Skin epidermis (tissue), 12 donors: ENCODE measurements around the gene GCC1.

ENCODE experiments used
- H3K27ac ChIP-seq, 21 experiments: fragments of 200-600 bp; sonication (generic) in 11 of 21; one replicate each; pipeline ENCODE4 v1.5.0; 2020; ENCODE audit warnings: mild to moderate bottlenecking in 3 of 21, inconsistent platforms in 2 of 21, moderate library complexity in 2 of 21
- H3K4me3 ChIP-seq, 7 experiments: fragments of 200-600 bp; sonication (generic) in 2 of 7; one replicate each; pipeline ENCODE4 v1.5.0; 2020; ENCODE audit warnings: inconsistent platforms in 2 of 7, mild to moderate bottlenecking in 2 of 7, moderate library complexity in 1 of 7

GCC1 gene, protein sequence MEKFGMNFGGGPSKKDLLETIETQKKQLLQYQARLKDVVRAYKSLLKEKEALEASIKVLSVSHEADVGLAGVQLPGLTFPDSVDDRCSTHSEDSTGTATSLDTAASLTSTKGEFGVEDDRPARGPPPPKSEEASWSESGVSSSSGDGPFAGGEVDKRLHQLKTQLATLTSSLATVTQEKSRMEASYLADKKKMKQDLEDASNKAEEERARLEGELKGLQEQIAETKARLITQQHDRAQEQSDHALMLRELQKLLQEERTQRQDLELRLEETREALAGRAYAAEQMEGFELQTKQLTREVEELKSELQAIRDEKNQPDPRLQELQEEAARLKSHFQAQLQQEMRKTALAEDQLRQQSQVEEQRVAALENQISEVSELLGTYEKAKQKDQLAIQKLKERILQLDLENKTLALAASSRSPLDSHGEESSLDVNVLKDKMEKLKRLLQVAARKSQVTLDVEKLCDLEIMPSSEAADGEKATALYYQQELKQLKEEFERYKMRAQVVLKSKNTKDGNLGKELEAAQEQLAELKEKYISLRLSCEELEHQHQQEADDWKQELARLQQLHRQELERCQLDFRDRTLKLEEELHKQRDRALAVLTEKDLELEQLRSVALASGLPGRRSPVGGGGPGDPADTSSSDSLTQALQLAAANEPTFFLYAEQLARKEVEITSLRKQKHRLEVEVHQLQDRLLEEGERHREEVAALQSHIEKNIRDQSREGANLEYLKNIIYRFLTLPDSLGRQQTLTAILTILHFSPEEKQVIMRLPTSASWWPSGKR

DNA sequence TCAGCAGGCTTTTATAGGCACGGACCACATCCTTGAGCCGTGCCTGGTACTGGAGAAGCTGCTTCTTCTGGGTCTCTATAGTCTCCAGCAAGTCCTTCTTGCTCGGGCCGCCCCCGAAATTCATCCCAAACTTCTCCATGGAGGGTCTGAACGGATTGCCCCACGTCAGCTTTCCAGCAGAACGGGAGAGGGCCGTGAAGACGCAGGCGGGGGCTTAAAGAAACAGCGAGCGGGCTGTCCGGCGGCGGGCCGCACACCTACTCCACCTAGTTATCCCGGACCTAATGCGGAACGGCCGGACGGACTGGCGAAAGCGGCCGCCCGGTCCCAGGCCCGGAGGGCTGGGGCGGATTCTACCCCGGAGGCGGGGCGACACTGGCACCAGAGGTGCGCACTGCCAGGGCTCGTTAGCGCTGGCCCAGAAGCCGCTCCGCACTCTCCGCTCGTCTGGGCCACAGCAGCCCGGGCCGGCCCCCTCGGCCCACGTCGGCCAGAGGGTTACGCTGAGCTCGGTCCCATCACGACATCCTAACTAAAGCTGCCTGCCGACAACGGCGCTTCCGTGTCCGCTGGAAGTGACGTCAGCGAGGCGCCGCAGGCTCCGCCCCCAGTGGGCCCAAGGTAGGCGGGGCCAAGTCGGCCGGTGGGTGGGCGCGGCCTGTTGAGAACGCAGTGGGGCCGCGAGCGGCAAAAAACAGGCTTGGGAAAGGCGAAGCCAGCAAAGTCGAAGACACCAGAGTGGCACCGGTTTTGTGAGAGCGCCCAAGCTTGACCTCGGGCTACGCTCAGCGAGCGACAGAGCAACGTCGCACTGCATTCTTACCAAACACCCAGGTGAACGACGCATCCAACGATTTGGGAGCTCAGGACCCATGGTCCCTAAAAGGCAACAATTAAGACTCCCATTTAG, at the start of gene GCC1:
Gene GCC1 (minus strand): TSS at position 553 of the 910 bp plus-strand sequence. CDS start 414 bp downstream, at position 139.
- H3K27ac ChIP-seq: peak within 1 kb of the TSS; percentile 71 to 94 (median 86)
- peak within 1 kb of the TSS; percentile 53 to 97 (median 92) for H3K4me3 ChIP-seq

DNA sequence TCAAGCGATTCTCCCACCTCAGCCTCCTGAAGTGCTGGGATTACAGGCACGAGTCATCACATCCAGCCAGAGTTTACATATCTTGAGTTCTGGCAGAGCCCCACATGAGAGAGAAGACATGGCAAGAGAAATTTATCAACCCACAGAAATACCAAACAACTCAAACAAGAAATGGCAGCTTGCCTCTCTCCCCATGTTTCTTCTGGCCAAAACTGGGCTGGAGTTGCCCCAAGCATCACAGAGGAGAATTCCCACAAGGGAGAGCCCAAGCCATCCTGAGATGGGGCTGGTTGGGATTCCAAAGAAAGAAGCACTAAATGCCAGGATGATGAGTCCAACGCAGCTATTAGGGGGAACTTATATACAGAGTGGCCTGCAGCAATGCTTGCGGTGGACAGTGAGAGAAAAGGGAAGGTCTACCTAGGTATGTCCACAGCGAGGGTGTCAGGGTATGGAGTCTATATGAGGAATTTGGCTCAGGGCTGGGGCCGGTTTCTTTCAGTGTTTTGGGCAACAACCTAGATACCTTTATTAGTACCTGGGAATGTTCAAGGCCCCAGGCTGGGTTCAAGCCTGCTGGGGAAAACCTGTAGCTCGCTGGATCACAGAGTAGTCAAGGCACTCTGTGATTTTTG, 47.0 kb upstream of the GCC1 start:
- H3K4me3 ChIP-seq: no peak overlapping the region

DNA sequence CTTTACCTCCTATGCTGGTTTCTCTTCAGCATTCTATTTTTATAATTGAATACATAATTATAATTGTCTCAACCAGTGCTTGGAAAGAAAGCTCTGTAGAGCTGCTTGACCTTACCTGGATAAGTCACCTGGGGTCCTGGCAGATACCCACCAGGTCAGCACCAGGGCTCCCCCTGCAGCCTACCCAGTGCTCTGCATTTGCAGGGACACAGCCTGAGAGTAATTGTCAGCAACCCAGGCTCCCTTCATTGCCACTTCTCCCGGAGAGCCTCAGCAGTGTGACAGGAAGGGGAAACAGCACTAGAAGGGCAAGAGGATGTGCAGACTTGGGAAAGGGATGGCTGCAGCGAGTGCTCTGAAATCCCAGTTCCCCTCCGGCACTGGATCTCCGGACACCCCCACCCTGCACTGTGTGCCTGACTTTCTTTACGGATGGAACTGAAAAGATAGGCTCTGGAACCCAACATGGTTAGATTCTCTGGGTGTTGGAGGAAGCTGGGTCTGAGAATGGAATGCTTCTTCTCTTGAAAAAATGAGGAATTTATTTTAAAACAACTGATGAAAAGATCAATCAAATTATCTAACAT, 44.0 kb upstream of the GCC1 start:
- H3K4me3 ChIP-seq: no peak overlapping the region
- no peak overlapping the region for H3K27ac ChIP-seq

More for the DNA sequence above, 47.0 kb upstream of the GCC1 start:
- no peak overlapping the region for H3K27ac ChIP-seq

DNA sequence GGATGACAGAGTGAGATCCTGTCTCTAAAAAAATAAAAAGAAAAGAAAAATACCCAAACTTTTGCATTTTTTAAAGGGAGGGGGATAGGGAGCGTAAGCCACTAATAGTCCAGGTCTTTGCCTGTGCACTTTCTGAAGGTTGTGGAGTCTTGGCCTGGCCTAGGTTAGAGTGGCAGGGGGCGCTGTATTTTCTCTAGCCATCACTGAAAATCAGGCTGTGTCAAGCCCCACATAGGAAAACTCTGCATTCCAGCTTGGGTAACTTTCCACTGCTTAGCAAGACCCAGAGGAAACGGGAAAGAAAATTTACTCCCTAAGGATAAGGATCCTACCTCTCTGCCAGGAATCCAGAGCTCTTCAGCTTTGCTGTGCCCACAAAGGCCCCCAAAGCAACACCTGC, 43.0 kb upstream of the GCC1 start:
- H3K4me3 ChIP-seq: no peak overlapping the region
- no peak overlapping the region for H3K27ac ChIP-seq

DNA sequence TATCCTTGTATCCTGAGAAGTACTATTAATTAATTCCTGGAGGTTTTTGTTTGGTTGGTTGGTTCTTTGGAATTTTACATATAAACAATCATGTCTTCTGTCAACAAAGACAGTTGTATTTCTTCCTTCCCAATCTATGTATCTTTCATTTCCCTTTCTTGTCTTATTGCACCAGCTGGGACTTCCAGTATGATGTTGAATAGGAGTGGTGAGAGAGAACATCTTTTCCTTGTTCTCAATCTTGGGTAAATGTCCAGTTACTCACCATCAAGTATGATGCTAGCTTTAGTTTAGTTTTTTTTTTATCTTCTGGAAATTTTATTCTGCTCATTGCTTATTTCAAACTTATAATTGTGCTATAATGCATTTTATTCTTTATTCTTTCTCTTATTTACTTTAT, 39.9 kb upstream of the GCC1 start:
- Histone ChIP-seq H3K27ac (no peak overlapping the region), H3K4me3 (no peak overlapping the region)

DNA sequence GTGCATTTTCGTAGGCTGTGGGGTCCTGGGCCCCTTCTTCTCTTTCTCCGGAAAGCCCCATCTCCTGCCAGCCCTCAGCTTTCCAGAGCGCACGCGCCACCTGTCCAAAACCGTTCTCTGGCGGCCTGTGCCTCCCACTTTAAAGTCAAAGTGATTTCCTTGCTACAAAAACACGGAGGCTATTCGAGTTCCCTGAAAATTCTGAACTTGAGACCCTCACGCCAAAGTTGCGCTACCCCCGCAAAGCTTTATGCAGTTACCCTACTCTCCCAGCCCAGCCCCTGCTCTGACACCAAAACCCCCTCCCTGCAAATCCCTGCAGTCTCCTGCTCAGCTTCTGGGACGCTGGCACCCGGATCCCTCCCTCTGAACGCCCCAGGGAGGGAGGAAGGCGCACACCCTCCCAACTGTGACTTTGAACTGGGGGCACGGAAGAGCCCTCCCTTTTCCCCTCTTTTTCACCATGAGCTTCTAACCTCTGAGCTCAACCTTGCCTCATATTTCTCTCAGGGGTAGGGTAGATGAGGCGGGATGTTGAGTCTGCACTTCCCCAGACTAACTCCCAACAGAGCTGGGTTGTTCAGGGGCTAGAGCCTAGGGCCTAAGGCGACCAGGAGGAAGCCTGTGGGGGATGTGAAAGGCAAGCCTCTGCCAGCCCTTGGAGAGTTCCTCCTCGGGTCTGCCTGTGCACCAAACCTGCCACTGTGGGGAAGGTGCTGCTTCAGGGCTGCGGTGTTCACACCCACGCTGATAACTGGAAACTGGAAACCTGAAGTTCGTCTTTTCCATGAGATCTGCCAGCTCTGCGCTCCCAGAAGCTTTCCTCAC, 35.2 kb upstream of the GCC1 start:
- no peak overlapping the region for H3K4me3 ChIP-seq
- no peak overlapping the region for H3K27ac ChIP-seq

DNA sequence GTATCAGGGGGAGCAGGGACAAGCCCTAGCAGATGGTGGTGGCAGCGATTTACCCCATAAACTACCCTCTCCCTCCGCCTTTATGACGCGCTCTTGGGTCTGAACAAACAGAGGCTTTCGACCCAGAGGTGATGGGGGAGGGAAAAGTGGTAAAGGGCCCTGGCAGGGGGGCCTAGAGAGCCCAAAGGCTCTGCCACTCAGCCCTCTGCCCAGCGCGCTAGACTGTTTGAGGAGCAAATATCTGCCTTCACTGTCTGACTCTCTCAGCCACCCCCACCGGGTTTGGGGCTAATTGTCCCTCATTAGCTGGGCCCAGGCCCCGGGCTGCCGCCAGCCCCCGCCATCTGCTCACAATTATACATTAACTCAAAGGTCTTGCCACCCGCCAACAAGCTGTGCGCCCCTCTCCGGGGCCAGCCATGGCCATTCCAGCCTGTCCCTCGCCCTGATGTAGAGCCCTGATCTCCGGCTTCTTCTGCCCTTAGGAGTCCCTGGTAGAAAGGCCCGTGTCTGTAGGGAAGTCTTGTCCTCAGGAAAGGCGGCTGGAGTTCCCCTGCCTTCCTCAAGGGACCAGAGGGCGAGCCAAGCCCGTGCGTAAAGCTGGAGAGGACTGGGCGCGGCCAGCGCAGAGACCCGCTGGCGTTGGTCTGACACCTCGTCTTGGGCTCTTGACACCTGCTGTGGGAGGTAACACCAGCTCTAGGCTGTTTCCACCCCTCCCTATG, 34.4 kb upstream of the GCC1 start:
- H3K27ac ChIP-seq: no peak overlapping the region
- H3K4me3 ChIP-seq: no peak overlapping the region

DNA sequence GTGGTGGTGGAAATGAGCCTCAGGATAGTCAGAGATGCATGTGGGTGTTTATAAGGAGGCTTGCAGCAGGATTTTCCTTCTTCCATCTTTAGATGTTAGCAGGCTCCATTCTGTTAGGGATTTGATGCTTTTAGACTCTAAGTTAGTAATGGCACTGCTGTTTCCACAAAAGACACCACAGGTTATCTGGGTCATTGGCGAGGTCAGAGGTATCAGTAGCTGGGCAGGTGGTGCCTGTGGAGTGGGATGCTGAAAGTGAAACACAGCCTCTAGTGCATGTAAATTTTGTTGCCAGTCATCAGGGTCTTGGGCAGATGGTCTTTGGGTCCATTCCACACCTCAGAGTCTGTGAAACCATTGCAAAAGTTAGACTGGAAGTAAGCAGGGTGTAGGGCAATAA, 33.4 kb upstream of the GCC1 start:
- Histone ChIP-seq H3K4me3 (no peak overlapping the region), H3K27ac (no peak overlapping the region)

DNA sequence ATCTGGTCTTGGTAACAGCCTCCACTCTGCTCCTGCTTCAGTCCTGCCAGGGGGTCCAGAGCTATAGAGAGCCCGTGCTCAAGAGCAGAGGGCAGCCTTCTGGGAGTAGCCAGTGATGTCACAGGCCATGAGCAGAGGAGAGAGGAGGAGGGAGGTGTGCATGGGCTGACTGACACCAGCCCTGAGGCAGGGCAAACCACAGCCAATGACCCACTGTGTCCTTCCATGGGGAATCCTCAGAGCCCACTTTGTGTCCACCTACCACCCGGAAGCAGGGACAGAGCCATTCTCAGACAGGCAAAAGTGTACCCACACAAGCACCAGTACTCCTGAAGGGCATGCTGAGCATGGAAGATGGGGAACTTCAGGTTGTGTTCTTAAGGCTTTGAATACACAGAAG, 32.6 kb upstream of the GCC1 start, which contains the start of gene PAX4:
Gene PAX4 (minus strand): TSS at position 101 of the 400 bp plus-strand sequence. CDS start 2,214 bp downstream, outside the sequence.
- Histone ChIP-seq H3K4me3 (no peak within 1 kb of the TSS), H3K27ac (no peak within 1 kb of the TSS)

DNA sequence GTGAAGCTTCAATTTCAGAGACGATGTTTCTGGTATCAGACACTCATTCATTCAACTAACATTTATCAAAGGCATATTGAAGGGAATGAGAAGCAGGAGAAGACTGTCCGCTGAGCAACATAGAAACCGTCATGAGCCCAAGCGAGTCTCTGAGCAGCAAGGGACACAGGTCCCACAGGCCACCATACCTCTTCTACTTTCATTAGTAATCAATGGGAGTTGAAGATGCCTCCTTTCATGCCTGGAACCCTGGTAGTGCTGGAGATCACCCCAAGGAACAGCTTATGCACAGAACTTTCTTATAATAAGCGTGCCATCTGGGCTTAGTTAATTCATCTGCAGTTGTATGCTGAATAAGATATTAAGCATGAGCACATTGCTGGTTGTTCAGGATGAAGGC, 31.3 kb upstream of the GCC1 start:
- Histone ChIP-seq H3K27ac (no peak overlapping the region), H3K4me3 (no peak overlapping the region)

DNA sequence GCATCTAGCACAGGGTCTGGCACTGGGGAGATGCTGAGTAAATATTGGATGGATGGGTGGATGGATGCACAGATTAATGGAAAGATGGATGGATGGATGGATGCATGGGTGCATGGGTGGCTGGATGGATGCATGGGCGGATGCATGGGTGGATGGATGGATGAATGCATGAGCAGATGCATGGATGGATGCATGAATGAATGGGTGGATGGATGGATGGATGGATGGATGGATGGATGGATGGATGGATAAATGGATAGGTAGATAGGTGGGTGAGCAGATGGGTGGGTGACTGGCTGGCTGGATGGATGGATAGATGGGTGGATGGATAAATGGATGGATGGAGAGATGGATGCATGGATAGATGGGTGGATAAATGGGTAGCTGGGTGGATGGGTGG, 26.9 kb upstream of the GCC1 start:
- Histone ChIP-seq H3K27ac (no peak overlapping the region), H3K4me3 (no peak overlapping the region)

DNA sequence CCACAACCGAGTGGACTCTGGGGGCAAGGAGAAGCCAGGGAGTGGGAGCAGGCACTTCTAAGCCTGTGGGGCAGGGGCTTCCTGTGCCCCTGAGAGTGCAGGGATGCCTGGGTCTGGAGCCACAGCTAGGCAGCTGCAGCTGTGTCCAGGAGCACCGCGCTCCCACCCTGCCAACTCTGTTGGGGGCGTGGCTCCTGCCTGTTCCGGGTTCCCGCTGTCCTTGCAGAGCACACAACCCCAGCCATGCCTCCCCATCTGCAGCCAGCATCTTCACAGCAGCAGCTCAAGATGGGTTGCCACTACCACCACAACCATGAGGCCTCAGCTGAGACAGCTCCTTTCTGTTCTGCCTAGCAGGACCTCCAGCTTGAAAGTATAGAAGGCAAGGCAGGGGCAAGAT, 23.9 kb upstream of the GCC1 start:
- Histone ChIP-seq H3K4me3 (no peak overlapping the region), H3K27ac (no peak overlapping the region)

DNA sequence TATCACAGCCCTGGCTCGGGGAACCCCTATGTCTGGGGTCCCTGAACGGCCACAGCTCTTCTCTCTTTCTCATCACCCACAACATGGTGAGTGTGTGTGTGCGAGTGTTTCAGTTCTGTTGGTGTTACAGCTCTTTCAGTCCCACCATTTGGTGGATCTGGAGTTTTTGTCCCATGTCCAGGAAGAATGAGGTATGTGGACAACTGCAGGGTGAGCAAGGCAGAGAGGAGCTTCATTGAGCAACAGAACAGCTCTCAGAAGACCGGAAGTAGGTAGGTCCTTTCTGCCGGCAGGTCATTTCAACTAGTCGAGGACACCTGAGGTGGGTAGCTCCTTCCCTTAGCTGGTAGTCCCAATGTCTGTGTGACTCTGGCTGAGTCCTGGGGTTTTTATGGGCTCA, 23.1 kb upstream of the GCC1 start:
- H3K27ac ChIP-seq: no peak overlapping the region

DNA sequence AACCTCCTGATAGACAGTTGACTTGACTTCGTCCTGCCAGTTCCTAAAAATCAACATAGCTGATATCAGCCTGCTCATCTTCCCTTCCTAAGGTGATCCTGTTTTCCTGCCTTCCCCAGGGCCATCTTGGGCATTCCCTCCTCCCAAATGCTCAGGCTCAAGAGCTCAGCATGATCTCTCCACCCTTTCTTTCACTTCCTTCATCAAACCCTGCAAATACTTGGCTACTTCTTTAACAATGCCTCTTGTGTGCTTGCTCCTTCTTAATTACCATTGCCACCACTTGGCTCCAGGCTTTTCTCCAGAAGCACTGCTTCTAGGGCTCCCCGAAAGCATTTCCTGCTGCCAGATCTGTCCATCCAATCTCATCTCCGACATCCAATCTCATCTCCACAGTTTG, 15.5 kb upstream of the GCC1 start:
- Histone ChIP-seq H3K27ac (no peak overlapping the region), H3K4me3 (no peak overlapping the region)

More for the DNA sequence above, 23.1 kb upstream of the GCC1 start:
- no peak overlapping the region for H3K4me3 ChIP-seq

DNA sequence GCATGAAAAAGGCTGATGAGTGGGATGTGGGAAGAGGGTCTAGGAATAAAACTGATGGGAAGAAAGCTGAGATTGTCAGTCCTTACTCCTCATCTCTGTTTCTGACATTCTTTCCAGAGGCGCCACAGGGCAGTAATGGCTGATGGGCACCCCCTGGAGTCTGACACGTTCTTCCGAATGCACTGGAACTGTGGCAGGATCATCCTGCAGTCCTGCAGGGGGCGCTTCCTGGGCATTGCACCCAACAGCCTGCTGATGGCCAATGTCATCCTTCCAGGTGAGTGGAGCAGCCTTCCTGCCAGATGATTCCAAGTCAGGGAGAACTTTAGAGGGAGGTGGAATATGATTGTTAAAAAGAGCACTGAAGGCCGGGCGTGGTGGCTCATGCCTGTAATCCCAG, 12.9 kb upstream of the GCC1 start:
- Histone ChIP-seq H3K27ac (no peak overlapping the region), H3K4me3 (no peak overlapping the region)

DNA sequence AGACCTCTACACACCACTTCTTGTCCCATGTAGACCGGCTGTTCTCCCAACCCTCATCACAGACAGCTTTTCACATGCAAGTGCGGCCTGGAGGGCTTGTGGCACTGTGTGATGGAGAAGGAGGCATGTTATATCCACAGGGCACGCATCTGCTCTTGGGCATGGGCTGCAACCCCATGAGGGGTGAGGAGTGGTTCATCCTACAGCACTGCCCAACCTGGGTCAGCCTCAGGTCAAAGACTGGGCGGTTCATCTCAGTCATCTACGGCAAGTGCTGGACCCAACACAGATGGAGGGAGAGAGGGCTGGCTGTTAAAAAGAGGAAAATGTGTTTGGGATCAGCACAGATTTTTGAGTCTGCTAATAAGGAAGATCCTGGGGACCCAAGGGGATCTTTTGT, 10.3 kb upstream of the GCC1 start:
- no peak overlapping the region for H3K4me3 ChIP-seq
- no peak overlapping the region for H3K27ac ChIP-seq

DNA sequence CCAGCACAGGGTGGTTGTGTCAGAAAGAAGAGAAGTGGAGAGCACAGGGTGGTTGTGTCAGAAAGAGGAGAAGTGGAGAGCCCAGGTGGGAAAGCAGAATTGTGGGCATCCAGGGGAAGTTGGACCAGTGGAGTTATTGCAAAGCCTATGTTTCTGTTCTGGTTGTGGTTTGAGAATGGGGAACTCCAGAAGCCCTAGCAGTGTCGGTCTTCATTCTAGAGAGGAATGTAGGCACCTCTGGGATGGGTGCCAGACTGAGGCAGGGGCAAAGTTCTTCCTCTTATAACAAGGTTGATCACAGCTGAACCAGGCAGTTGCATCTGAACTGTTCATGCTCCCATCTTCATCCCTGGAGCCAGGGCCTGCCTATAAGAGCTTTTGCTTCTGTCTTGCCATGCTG, 9.1 kb upstream of the GCC1 start:
- Histone ChIP-seq H3K4me3 (no peak overlapping the region), H3K27ac (no peak overlapping the region)

DNA sequence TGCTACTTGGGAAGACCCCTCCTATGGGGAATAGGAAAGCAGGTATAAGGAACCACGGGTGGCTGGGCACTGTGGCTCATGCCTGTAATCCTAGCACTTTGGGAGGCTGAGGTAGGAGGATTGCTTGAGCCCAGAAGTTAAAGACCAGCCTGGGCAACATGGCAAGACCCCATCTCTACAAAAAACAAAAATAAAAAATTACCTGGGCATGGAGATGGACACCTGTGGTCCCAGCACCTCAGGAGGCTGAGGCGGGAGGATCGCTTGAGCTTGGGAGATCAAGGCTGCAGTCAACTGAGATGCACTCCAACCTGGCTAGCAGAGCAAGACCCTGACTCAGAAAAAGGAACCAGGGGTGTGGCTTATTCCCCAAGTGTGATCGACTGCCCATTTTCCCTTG, 7.2 kb upstream of the GCC1 start:
- no peak overlapping the region for H3K27ac ChIP-seq
- no peak overlapping the region for H3K4me3 ChIP-seq
